H9 (cell line): Measurements from ENCODE around the gene EGR4. TPM values are rescaled to one million over a fixed set of nuclear protein-coding genes. Genes with fewer than 3 reads are reported as not detected.

Experiments used
- DNase-seq: peaks from one replicate; pipeline ENCODE4 v3.0.0-alpha.2; 2017
- H2AFZ ChIP-seq: one replicate; pipeline ENCODE4 v1.6.1; 2013; ENCODE audit warnings: mild to moderate bottlenecking, low read length, control low read depth, moderate library complexity
- H2AK5ac ChIP-seq: 2 replicates; pipeline ENCODE4 v1.6.1; 2013; ENCODE audit warnings: low read length, control low read depth, mixed read lengths; ENCODE audit not compliant: insufficient read length
- H2BK120ac ChIP-seq: one replicate; pipeline ENCODE4 v1.6.1; 2013; ENCODE audit warnings: low read depth, mild to moderate bottlenecking, low read length, control low read depth, inconsistent platforms; ENCODE audit not compliant: poor library complexity, severe bottlenecking
- H2BK12ac ChIP-seq: 2 replicates; pipeline ENCODE4 v1.6.1; 2013; ENCODE audit warnings: low read length, control low read depth, mixed read lengths, low read depth; ENCODE audit not compliant: insufficient read length
- H2BK15ac ChIP-seq: 2 replicates; pipeline ENCODE4 v1.6.1; 2013; ENCODE audit warnings: low read depth, low read length, control low read depth
- H2BK20ac ChIP-seq: one replicate; pipeline ENCODE4 v1.6.1; 2013; ENCODE audit warnings: low read depth, mild to moderate bottlenecking, low read length, control low read depth, inconsistent platforms; ENCODE audit not compliant: poor library complexity, severe bottlenecking
- H2BK5ac ChIP-seq: 2 replicates; pipeline ENCODE4 v1.6.1; 2013; ENCODE audit warnings: low read length, control low read depth, mixed read lengths; ENCODE audit not compliant: insufficient read length
- H3K14ac ChIP-seq: 2 replicates; pipeline ENCODE4 v1.6.1; 2013; ENCODE audit warnings: low read length, control low read depth; ENCODE audit not compliant: insufficient read depth
- H3K18ac ChIP-seq: 2 replicates; pipeline ENCODE4 v1.6.1; 2013; ENCODE audit warnings: low read depth, mild to moderate bottlenecking, mixed read lengths, low read length, control low read depth; ENCODE audit not compliant: insufficient read length
- H3K23ac ChIP-seq: 2 replicates; pipeline ENCODE4 v1.6.1; 2013; ENCODE audit warnings: low read length, control low read depth, mixed read lengths, low read depth; ENCODE audit not compliant: insufficient read length
- H3K23me2 ChIP-seq: 2 replicates; pipeline ENCODE4 v1.6.1; 2013; ENCODE audit warnings: low read depth, mild to moderate bottlenecking, mixed read lengths, low read length, control low read depth; ENCODE audit not compliant: insufficient read length, poor library complexity, severe bottlenecking
- H3K27ac ChIP-seq: 2 replicates; pipeline ENCODE4 v1.5.1; 2013; ENCODE audit warnings: low read length, control low read depth, mixed read lengths, low read depth; ENCODE audit not compliant: insufficient read length
- H3K27me3 ChIP-seq: 2 replicates; pipeline ENCODE4 v1.6.1; 2013; ENCODE audit warnings: low read length, control low read depth, inconsistent platforms; ENCODE audit not compliant: insufficient read depth
- H3K4ac ChIP-seq: 2 replicates; pipeline ENCODE4 v1.6.1; 2013; ENCODE audit warnings: low read depth, mild to moderate bottlenecking, control low read depth, inconsistent platforms, low read length, moderate library complexity
- H3K4me1 ChIP-seq: 2 replicates; pipeline ENCODE4 v1.6.1; 2013; ENCODE audit warnings: low read length, control low read depth, inconsistent platforms; ENCODE audit not compliant: insufficient read depth
- H3K4me2 ChIP-seq: 2 replicates; pipeline ENCODE4 v1.6.1; 2013; ENCODE audit warnings: low read length, control low read depth, mixed read lengths; ENCODE audit not compliant: insufficient read length, insufficient read depth
- H3K56ac ChIP-seq: 2 replicates; pipeline ENCODE4 v1.6.1; 2013; ENCODE audit warnings: low read depth, mild to moderate bottlenecking, mixed read lengths, low read length, control low read depth; ENCODE audit not compliant: insufficient read length
- H3K79me1 ChIP-seq: 2 replicates; pipeline ENCODE4 v1.6.1; 2013; ENCODE audit warnings: low read depth, mild to moderate bottlenecking, moderate library complexity, low read length, control low read depth, inconsistent platforms; ENCODE audit not compliant: insufficient read depth, poor library complexity, severe bottlenecking
- H3K79me2 ChIP-seq: 2 replicates; pipeline ENCODE4 v1.6.1; 2013; ENCODE audit warnings: low read length, control low read depth, inconsistent platforms; ENCODE audit not compliant: insufficient read depth
- H3K9ac ChIP-seq: 2 replicates; pipeline ENCODE4 v1.6.1; 2013; ENCODE audit warnings: low read length, control low read depth, mixed read lengths; ENCODE audit not compliant: insufficient read length; ENCODE audit errors: extremely low read depth
- H3K9me3 ChIP-seq: one replicate; pipeline ENCODE4 v1.6.1; 2013; ENCODE audit warnings: low read depth, low read length, inconsistent platforms; ENCODE audit not compliant: control insufficient read depth
- H3T11ph ChIP-seq: one replicate; pipeline ENCODE4 v1.6.1; 2013; ENCODE audit warnings: mild to moderate bottlenecking, low read length, control low read depth, inconsistent platforms
- H4K20me1 ChIP-seq: one replicate; pipeline ENCODE4 v1.6.1; 2013; ENCODE audit not compliant: control insufficient read depth, insufficient read length, insufficient read depth
- H4K5ac ChIP-seq: 2 replicates; pipeline ENCODE4 v1.6.1; 2013; ENCODE audit warnings: low read depth, mild to moderate bottlenecking, mixed read lengths, low read length, control low read depth; ENCODE audit not compliant: insufficient read length
- H4K8ac ChIP-seq: replicated peaks from 2 replicates; pipeline ENCODE4 v1.6.1; 2013; ENCODE audit warnings: low read length, control low read depth, mixed read lengths, low read depth; ENCODE audit not compliant: insufficient read length
- H4K91ac ChIP-seq: 2 replicates; pipeline ENCODE4 v1.6.1; 2013; ENCODE audit warnings: low read depth, mild to moderate bottlenecking, moderate library complexity, mixed read lengths, low read length, control low read depth; ENCODE audit not compliant: insufficient read length
- H3K27ac Mint-ChIP-seq, 3 experiments: 2 replicates in 2 of 3; 3 replicates in 1 of 3; pipeline ENCODE4 v1.8.0; 2020 to 2021; ENCODE audit warnings: mixed read lengths in 3 of 3, mild to moderate bottlenecking in 1 of 3, moderate library complexity in 1 of 3
- H3K27me3 Mint-ChIP-seq: 2 replicates; pipeline ENCODE4 v1.8.0; 2021; ENCODE audit warnings: low read depth, mild to moderate bottlenecking, moderate library complexity, mixed read lengths
- H3K36me3 Mint-ChIP-seq, 3 experiments: 2 replicates in 2 of 3; 3 replicates in 1 of 3; pipeline ENCODE4 v1.8.0; 2020 to 2021; ENCODE audit warnings: low read depth in 3 of 3, mixed read lengths in 3 of 3; ENCODE audit not compliant: insufficient read depth in 1 of 3
- H3K4me1 Mint-ChIP-seq, 2 experiments: 2 replicates each; pipeline ENCODE4 v1.8.0; 2020; ENCODE audit warnings: mixed read lengths in 2 of 2
- H3K4me3 Mint-ChIP-seq, 2 experiments: 2 replicates in 1 of 2; 3 replicates in 1 of 2; pipeline ENCODE4 v1.8.0; 2020 to 2021; ENCODE audit warnings: mild to moderate bottlenecking in 2 of 2, mixed read lengths in 2 of 2, moderate library complexity in 1 of 2
- H3K9me3 Mint-ChIP-seq, 2 experiments: 2 replicates in 1 of 2; 3 replicates in 1 of 2; pipeline ENCODE4 v1.8.0; 2020; ENCODE audit warnings: mild to moderate bottlenecking in 2 of 2, mixed read lengths in 2 of 2, moderate library complexity in 1 of 2
- CTCF ChIP-seq: fragments of 200-600 bp; sonication (generic); conservative IDR thresholded peaks from 3 replicates; pipeline ENCODE4 v1.8.0; 2021; ENCODE audit warnings: antibody characterized with exemption, mild to moderate bottlenecking
- WGBS: extraction: QIAGEN DNeasy Blood & Tissue Kit; methylation state at CpG from one replicate; pipeline ENCODE4 v1.1.7; 2013; ENCODE audit warnings: missing lambda C conversion rate, low lambda C conversion rate, mixed read lengths; ENCODE audit not compliant: insufficient read length; ENCODE audit errors: extremely low coverage; 5-methylcytosine and 5-hydroxymethylcytosine counted together
- total RNA-seq: library from RNA; stranded (reverse); gene quantifications from 2 replicates; pipeline ENCODE4 v1.2.1, GENCODE V29; 2021

The EGR4 gene
- total RNA-seq, 1 experiment from 2014 or later, result 0.85 TPM

GRCh38 chr2:73290049-73290839, 3.1 kb downstream of the EGR4 start:
- no peak overlapping the region for H2BK120ac ChIP-seq
- no peak overlapping the region for H3K18ac ChIP-seq
- no peak overlapping the region for H3K23ac ChIP-seq
- DNase-seq, result peak; percentile 64
- H3K23me2 ChIP-seq, result peaks cover 17% of the 10 kb centered on the region
- H4K5ac ChIP-seq, result no peak overlapping the region
- no peak overlapping the region for H3K4ac ChIP-seq
- Mint-ChIP-seq H3K36me3 (no peaks in the 10 kb centered on the region; a peak in 1 of 7 replicates), H3K27ac (no peak overlapping the region), H3K9me3 (peaks cover 0 to 2% of the 10 kb centered on the region in 2 experiments; a peak in 2 of 5 replicates), H3K27me3 (peaks cover 97% of the 10 kb centered on the region), H3K4me1 (peaks cover 12 to 17% of the 10 kb centered on the region in 2 experiments), H3K4me3 (peak overlapping the region in 1 of 2 experiments; percentile 80; a peak in 2 of 5 replicates)
- no peak overlapping the region for H2BK5ac ChIP-seq
- no peaks in the 10 kb centered on the region for H3K79me2 ChIP-seq
- no peak overlapping the region for H3K56ac ChIP-seq
- H2BK20ac ChIP-seq, result no peak overlapping the region
- H3K27ac ChIP-seq, result no peak overlapping the region
- H4K91ac ChIP-seq, result no peak overlapping the region
- H4K8ac ChIP-seq, result no peak overlapping the region
- H3K4me1 ChIP-seq, result no peaks in the 10 kb centered on the region
- no peaks in the 10 kb centered on the region for H3K9me3 ChIP-seq
- no peaks in the 10 kb centered on the region for H3K79me1 ChIP-seq
- H3T11ph ChIP-seq, result no peak overlapping the region
- no peak overlapping the region for H2AFZ ChIP-seq
- H3K14ac ChIP-seq, result no peak overlapping the region
- H4K20me1 ChIP-seq, result no peaks in the 10 kb centered on the region
- peak; percentile 82 for TF ChIP-seq CTCF
- H2AK5ac ChIP-seq, result no peak overlapping the region
- peaks cover 31% of the 10 kb centered on the region for H3K27me3 ChIP-seq
- H2BK12ac ChIP-seq, result no peak overlapping the region
- no peak overlapping the region for H2BK15ac ChIP-seq
- no peak overlapping the region for H3K4me2 ChIP-seq
- H3K9ac ChIP-seq, result no peak overlapping the region
- no CpG with 5 or more reads among the region's 6 CpGs for WGBS
